GM13977 (cell line): ENCODE data around the gene SLC36A4.

ENCODE experiments used
- DNase-seq: peaks from one replicate; pipeline ENCODE4 v3.0.0; 2012; ENCODE audit warnings: low spot score
- CTCF ChIP-seq: IDR thresholded peaks from 2 replicates; pipeline ENCODE4 v1.5.1; 2012; ENCODE audit warnings: mild to moderate bottlenecking, control low read depth; ENCODE audit not compliant: insufficient read depth; ENCODE audit errors: extremely low read depth, missing control alignments
- in situ Hi-C: fragments of 300-500 bp; cut with MboI; formaldehyde crosslinking; loops from one replicate; pipeline ENCODE4 v1.12.0; 2022; ENCODE audit warnings: low sequenced_read_pairs, low pct_unique_long_range_greater_than_20kb, mixed read lengths, inconsistent platforms; ENCODE audit not compliant: unreplicated experiment

The SLC36A4 gene

GRCh38 chr11:93234602-93235207 lies 36.9 kb upstream of the SLC36A4 start:
- in situ Hi-C loops = loop anchor here (10.0 kb wide), 2 partner anchors 310 to 410 kb away; partner anchors contain the start of gene SMCO4
- TF ChIP-seq CTCF = peak; percentile 98
- DNase-seq = peak; percentile 71

GRCh38 chr11:93229876-93230275 lies 32.1 kb upstream of the SLC36A4 start:
- in situ Hi-C loops = loop anchor here (10.0 kb wide), 2 partner anchors 315 to 415 kb away; partner anchors contain the start of gene SMCO4
- DNase-seq = no peak
- no peak for TF ChIP-seq CTCF

GRCh38 chr11:93225662-93226061 lies 27.9 kb upstream of the SLC36A4 start:
- DNase-seq = peak; percentile 19
- in situ Hi-C loops = no loop called here
- TF ChIP-seq CTCF = peak; percentile 21

- in situ Hi-C loops = loop anchor here (25.0 kb wide), 1 partner anchor 284 kb away; no protein-coding TSS in a partner anchor
- no peak for TF ChIP-seq CTCF
- no peak for DNase-seq
These were observed 23.7 kb upstream of the SLC36A4 start for GRCh38 chr11:93221539-93221938.

GRCh38 chr11:93220078-93220477 lies 22.3 kb upstream of the SLC36A4 start:
- DNase-seq = no peak
- no peak for TF ChIP-seq CTCF
- in situ Hi-C loops = loop anchor here (25.0 kb wide), 1 partner anchor 283 kb away; no protein-coding TSS in a partner anchor

- no peak for TF ChIP-seq CTCF
- in situ Hi-C loops = loop anchor here (25.0 kb wide), 1 partner anchor 282 kb away; no protein-coding TSS in a partner anchor
- DNase-seq = no peak
These were observed 21.6 kb upstream of the SLC36A4 start for GRCh38 chr11:93219440-93219839.
